GM23338 (cell line): ENCODE results near the gene KIAA1549. TPM values are rescaled to one million over a fixed set of nuclear protein-coding genes. Genes with fewer than 3 reads are reported as not detected.

ENCODE experiments used
- ATAC-seq: fragments of 200-7000 bp; cut with Tn5 transposase; 3 replicates; pipeline ENCODE4 v1.9.1; 2020
- DNase-seq: peaks from one replicate; pipeline ENCODE4 v3.0.0-alpha.2; 2015; ENCODE audit warnings: low spot score
- H2AFZ ChIP-seq: fragments of 200-600 bp; sonication (generic); 2 replicates; pipeline ENCODE4 v1.8.0; 2016; ENCODE audit warnings: antibody characterized with exemption, mild to moderate bottlenecking, moderate library complexity
- H3F3A ChIP-seq: fragments of 200-600 bp; sonication (generic); replicated peaks from 2 replicates; pipeline ENCODE4 v1.8.0; 2017; ENCODE audit warnings: antibody characterized with exemption, mixed run types, low read depth
- H3K27ac ChIP-seq: fragments of 200-600 bp; sonication (generic); 2 replicates; pipeline ENCODE4 v1.6.1; 2016; ENCODE audit warnings: low read depth
- H3K27me3 ChIP-seq: fragments of 200-600 bp; sonication (generic); 2 replicates; pipeline ENCODE4 v1.8.0; 2016; ENCODE audit warnings: mild to moderate bottlenecking, mixed run types, moderate library complexity; ENCODE audit not compliant: insufficient read depth
- H3K36me3 ChIP-seq: fragments of 200-600 bp; sonication (generic); 2 replicates; pipeline ENCODE4 v1.8.0; 2016; ENCODE audit warnings: mild to moderate bottlenecking; ENCODE audit not compliant: insufficient read depth
- H3K4me1 ChIP-seq: fragments of 200-600 bp; sonication (generic); 2 replicates; pipeline ENCODE4 v1.8.0; 2016; ENCODE audit warnings: mild to moderate bottlenecking, moderate library complexity; ENCODE audit not compliant: insufficient read depth
- H3K4me2 ChIP-seq: fragments of 200-600 bp; sonication (generic); 2 replicates; pipeline ENCODE4 v1.7.1; 2017; ENCODE audit warnings: mixed run types
- H3K4me3 ChIP-seq: fragments of 200-600 bp; sonication (generic); 2 replicates; pipeline ENCODE4 v1.6.1; 2016; ENCODE audit warnings: mixed run types
- H3K79me2 ChIP-seq: fragments of 200-600 bp; sonication (generic); replicated peaks from 2 replicates; pipeline ENCODE4 v1.8.0; 2017; ENCODE audit warnings: mild to moderate bottlenecking; ENCODE audit not compliant: insufficient read depth
- H3K9me2 ChIP-seq: fragments of 200-600 bp; sonication (generic); 2 replicates; pipeline ENCODE4 v1.8.0; 2017; ENCODE audit not compliant: insufficient read depth
- H4K20me1 ChIP-seq: fragments of 200-600 bp; sonication (generic); replicated peaks from 2 replicates; pipeline ENCODE4 v1.8.0; 2017; ENCODE audit warnings: mild to moderate bottlenecking; ENCODE audit not compliant: insufficient read depth
- H3K27ac Mint-ChIP-seq: 2 replicates; pipeline ENCODE4 v1.8.0; 2020; ENCODE audit warnings: inconsistent platforms, mild to moderate bottlenecking, moderate library complexity, mixed read lengths
- H3K27me3 Mint-ChIP-seq: 3 replicates; pipeline ENCODE4 v1.8.0; 2022; ENCODE audit warnings: low read depth, mild to moderate bottlenecking, moderate library complexity, mixed read lengths, inconsistent platforms; ENCODE audit not compliant: insufficient read depth, poor library complexity
- H3K36me3 Mint-ChIP-seq: 3 replicates; pipeline ENCODE4 v1.8.0; 2021; ENCODE audit warnings: low read depth, mild to moderate bottlenecking, inconsistent platforms, moderate library complexity, mixed read lengths
- H3K4me1 Mint-ChIP-seq: 3 replicates; pipeline ENCODE4 v1.8.0; 2020; ENCODE audit warnings: mild to moderate bottlenecking, inconsistent platforms, mixed read lengths
- H3K4me3 Mint-ChIP-seq: 3 replicates; pipeline ENCODE4 v1.8.0; 2021; ENCODE audit warnings: moderate library complexity, mild to moderate bottlenecking, inconsistent platforms, mixed read lengths
- H3K9me3 Mint-ChIP-seq: 3 replicates; pipeline ENCODE4 v1.8.0; 2020; ENCODE audit warnings: moderate library complexity, mild to moderate bottlenecking, inconsistent platforms, mixed read lengths
- EZH2phosphoT487 ChIP-seq: fragments of 200-600 bp; sonication (generic); IDR thresholded peaks from one replicate; pipeline ENCODE4 v1.8.1; 2018; ENCODE audit warnings: antibody characterized with exemption; ENCODE audit not compliant: unreplicated experiment
- JUNB ChIP-seq: IDR thresholded peaks from one replicate; pipeline ENCODE4 v1.6.1; 2016; ENCODE audit warnings: antibody characterized with exemption; ENCODE audit not compliant: unreplicated experiment
- STAT1 ChIP-seq: IDR thresholded peaks from one replicate; pipeline ENCODE4 v1.6.1; 2016; ENCODE audit warnings: antibody characterized with exemption; ENCODE audit not compliant: unreplicated experiment
- ZNF331 ChIP-seq: fragments of 250-450 bp; sonication (Bioruptor Pico); IDR thresholded peaks from 2 replicates; pipeline ENCODE4 v1.5.0; 2020; ENCODE audit warnings: low read depth, mild to moderate bottlenecking, moderate library complexity
- polyA plus RNA-seq: library from polyadenylated mRNA; unstranded; fragments of >200 nt; fragmentation: Nextera tagmentation; extraction: Ambion mirVana; gene quantifications from 2 replicates; pipeline ENCODE4 v1.2.1, GENCODE V29; 2016
- total RNA-seq: library from RNA; depleted of rRNA; stranded (reverse); fragments of >200 nt; shearing (Covaris generic); gene quantifications from 2 replicates; pipeline ENCODE4 v1.2.3, GENCODE V29; 2014
- TF ChIP-seq, protein P1 (sequence below), 2 experiments: fragments of 200-600 bp in 1 of 2; sonication (generic) in 1 of 2; conservative IDR thresholded peaks; 2 replicates each; pipeline versions ENCODE4 v1.5.1 to v1.6.1; 2016 to 2017; ENCODE audit warnings: antibody characterized with exemption in 2 of 2, low read depth in 2 of 2, mild to moderate bottlenecking in 2 of 2, moderate library complexity in 1 of 2
- TF ChIP-seq, protein P2 (sequence below): fragments of 250-450 bp; sonication (Bioruptor Pico); IDR thresholded peaks from 2 replicates; pipeline ENCODE4 v1.5.0; 2020; ENCODE audit warnings: mild to moderate bottlenecking, moderate library complexity

Gene KIAA1549
- total and polyA plus RNA-seq, 2 experiments from 2014 or later, result 3.6 to 13.5 TPM

DNA sequence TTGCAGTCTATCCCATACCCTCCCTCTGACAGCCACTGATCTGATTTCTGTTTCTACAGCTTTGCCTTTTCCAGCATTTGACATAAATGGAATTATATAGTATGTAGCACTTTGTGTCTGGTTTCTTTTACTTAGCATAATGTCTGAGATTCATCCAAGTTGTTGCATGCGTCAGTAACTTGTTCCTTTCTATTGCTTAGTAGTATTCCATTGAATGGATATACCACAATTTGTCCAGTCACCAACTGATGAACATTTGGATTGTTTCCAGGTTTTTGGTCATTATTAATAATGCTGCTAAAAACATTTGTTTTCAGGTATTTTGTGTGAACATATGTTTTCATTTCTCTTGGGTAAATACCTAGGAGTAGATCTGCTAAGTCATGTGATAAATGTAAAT lies 6.5 kb upstream of the KIAA1549 start:
- H3F3A ChIP-seq, result 0 out of 2 replicates have a peak, but pooled peaks cover 4% of the 10 kb centered on the region
- H3K4me3 Mint-ChIP-seq, result no peak overlapping the region
- H3K27ac Mint-ChIP-seq, result no peak overlapping the region
- H3K4me3 ChIP-seq, result no peak overlapping the region
- no peak for DNase-seq
- no peaks in the 10 kb centered on the region; the same call in 1 of the 2 replicates for H3K9me2 ChIP-seq
- no peak overlapping the region for H3K27ac ChIP-seq
- peaks cover 16% of the 10 kb centered on the region for H3K9me3 Mint-ChIP-seq
- H3K4me1 ChIP-seq, result no peaks in the 10 kb centered on the region
- TF ChIP-seq, protein P1, sequence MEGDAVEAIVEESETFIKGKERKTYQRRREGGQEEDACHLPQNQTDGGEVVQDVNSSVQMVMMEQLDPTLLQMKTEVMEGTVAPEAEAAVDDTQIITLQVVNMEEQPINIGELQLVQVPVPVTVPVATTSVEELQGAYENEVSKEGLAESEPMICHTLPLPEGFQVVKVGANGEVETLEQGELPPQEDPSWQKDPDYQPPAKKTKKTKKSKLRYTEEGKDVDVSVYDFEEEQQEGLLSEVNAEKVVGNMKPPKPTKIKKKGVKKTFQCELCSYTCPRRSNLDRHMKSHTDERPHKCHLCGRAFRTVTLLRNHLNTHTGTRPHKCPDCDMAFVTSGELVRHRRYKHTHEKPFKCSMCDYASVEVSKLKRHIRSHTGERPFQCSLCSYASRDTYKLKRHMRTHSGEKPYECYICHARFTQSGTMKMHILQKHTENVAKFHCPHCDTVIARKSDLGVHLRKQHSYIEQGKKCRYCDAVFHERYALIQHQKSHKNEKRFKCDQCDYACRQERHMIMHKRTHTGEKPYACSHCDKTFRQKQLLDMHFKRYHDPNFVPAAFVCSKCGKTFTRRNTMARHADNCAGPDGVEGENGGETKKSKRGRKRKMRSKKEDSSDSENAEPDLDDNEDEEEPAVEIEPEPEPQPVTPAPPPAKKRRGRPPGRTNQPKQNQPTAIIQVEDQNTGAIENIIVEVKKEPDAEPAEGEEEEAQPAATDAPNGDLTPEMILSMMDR (conservative IDR thresholded peaks at IDR 0.05; ENCODE audit: low read depth in 2 of 2), result no peak
- TF ChIP-seq JUNB, result no peak
- TF ChIP-seq ZNF331 (CRISPR knock-in tag), result no peak
- TF ChIP-seq EZH2phosphoT487, result no peak
- TF ChIP-seq, protein P2, sequence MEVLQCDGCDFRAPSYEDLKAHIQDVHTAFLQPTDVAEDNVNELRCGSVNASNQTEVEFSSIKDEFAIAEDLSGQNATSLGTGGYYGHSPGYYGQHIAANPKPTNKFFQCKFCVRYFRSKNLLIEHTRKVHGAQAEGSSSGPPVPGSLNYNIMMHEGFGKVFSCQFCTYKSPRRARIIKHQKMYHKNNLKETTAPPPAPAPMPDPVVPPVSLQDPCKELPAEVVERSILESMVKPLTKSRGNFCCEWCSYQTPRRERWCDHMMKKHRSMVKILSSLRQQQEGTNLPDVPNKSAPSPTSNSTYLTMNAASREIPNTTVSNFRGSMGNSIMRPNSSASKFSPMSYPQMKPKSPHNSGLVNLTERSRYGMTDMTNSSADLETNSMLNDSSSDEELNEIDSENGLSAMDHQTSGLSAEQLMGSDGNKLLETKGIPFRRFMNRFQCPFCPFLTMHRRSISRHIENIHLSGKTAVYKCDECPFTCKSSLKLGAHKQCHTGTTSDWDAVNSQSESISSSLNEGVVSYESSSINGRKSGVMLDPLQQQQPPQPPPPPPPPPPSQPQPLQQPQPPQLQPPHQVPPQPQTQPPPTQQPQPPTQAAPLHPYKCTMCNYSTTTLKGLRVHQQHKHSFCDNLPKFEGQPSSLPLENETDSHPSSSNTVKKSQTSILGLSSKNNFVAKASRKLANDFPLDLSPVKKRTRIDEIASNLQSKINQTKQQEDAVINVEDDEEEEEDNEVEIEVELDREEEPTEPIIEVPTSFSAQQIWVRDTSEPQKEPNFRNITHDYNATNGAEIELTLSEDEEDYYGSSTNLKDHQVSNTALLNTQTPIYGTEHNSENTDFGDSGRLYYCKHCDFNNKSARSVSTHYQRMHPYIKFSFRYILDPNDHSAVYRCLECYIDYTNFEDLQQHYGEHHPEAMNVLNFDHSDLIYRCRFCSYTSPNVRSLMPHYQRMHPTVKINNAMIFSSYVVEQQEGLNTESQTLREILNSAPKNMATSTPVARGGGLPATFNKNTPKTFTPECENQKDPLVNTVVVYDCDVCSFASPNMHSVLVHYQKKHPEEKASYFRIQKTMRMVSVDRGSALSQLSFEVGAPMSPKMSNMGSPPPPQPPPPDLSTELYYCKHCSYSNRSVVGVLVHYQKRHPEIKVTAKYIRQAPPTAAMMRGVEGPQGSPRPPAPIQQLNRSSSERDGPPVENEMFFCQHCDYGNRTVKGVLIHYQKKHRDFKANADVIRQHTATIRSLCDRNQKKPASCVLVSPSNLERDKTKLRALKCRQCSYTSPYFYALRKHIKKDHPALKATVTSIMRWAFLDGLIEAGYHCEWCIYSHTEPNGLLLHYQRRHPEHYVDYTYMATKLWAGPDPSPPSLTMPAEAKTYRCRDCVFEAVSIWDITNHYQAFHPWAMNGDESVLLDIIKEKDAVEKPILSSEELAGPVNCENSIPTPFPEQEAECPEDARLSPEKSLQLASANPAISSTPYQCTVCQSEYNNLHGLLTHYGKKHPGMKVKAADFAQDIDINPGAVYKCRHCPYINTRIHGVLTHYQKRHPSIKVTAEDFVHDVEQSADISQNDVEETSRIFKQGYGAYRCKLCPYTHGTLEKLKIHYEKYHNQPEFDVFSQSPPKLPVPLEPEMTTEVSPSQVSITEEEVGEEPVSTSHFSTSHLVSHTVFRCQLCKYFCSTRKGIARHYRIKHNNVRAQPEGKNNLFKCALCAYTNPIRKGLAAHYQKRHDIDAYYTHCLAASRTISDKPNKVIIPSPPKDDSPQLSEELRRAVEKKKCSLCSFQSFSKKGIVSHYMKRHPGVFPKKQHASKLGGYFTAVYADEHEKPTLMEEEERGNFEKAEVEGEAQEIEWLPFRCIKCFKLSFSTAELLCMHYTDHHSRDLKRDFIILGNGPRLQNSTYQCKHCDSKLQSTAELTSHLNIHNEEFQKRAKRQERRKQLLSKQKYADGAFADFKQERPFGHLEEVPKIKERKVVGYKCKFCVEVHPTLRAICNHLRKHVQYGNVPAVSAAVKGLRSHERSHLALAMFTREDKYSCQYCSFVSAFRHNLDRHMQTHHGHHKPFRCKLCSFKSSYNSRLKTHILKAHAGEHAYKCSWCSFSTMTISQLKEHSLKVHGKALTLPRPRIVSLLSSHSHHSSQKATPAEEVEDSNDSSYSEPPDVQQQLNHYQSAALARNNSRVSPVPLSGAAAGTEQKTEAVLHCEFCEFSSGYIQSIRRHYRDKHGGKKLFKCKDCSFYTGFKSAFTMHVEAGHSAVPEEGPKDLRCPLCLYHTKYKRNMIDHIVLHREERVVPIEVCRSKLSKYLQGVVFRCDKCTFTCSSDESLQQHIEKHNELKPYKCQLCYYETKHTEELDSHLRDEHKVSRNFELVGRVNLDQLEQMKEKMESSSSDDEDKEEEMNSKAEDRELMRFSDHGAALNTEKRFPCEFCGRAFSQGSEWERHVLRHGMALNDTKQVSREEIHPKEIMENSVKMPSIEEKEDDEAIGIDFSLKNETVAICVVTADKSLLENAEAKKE, result no peak
- TF ChIP-seq STAT1, result no peak
- H3K27me3 Mint-ChIP-seq, result peaks cover 9% of the 10 kb centered on the region
- no peak for ATAC-seq
- no peak overlapping the region for H2AFZ ChIP-seq
- peaks cover 11% of the 10 kb centered on the region for H3K27me3 ChIP-seq
- H4K20me1 ChIP-seq, result no peaks in the 10 kb centered on the region
- H3K36me3 ChIP-seq, result peaks cover 5% of the 10 kb centered on the region
- H3K79me2 ChIP-seq, result no peaks in the 10 kb centered on the region
- no peaks in the 10 kb centered on the region for H3K36me3 Mint-ChIP-seq
- H3K4me1 Mint-ChIP-seq, result peaks cover 1% of the 10 kb centered on the region; the same call in 1 of the 3 replicates
- H3K4me2 ChIP-seq, result no peak overlapping the region
